Endothelial cell of coronary artery (primary cell): ENCODE data around the gene INTS6L. TPM values are rescaled to one million over a fixed set of nuclear protein-coding genes. Genes with fewer than 3 reads are reported as not detected.

Experiments used
- total RNA-seq: library from RNA; depleted of rRNA; stranded (reverse); fragments of >200 nt; gene quantifications from 2 replicates; pipeline ENCODE4 v1.2.3, GENCODE V29; 2014

The INTS6L gene
- total RNA-seq = 2.9 and 3.6 TPM in 2 replicates

GRCh38 chrX:135520553-135521404, at the start of gene INTS6L:
Gene INTS6L (plus strand): TSS chrX:135520660. CDS start chrX:135520993, 333 bp downstream.

Other genes starting within 250 kb of the INTS6L start
- gene ETDC, start 211.2 kb upstream of the INTS6L start, total RNA-seq = not detected in 2 replicates
- gene ZNF75D, start 176.6 kb upstream of the INTS6L start, total RNA-seq = 7.4 and 8.1 TPM in 2 replicates
- 8.2 and 9.9 TPM in 2 replicates for gene ZNF449, start 175.9 kb upstream of the INTS6L start, total RNA-seq
- gene SMIM10L2A, start 98.7 kb upstream of the INTS6L start, total RNA-seq = 0.38 and 0.54 TPM in 2 replicates
- not detected in 2 replicates for gene CT45A1, start 193.0 kb downstream of the INTS6L start, total RNA-seq
- not detected in 2 replicates for gene CT45A3, start 247.5 kb downstream of the INTS6L start, total RNA-seq